ENCODE data around the gene MYO16. TPM values are rescaled to one million over a fixed set of nuclear protein-coding genes. Genes with fewer than 3 reads are reported as not detected.

Gene MYO16
- total and polyA plus RNA-seq, 2 experiments from 2014 or later: 0.13 to 0.23 TPM

DNA sequence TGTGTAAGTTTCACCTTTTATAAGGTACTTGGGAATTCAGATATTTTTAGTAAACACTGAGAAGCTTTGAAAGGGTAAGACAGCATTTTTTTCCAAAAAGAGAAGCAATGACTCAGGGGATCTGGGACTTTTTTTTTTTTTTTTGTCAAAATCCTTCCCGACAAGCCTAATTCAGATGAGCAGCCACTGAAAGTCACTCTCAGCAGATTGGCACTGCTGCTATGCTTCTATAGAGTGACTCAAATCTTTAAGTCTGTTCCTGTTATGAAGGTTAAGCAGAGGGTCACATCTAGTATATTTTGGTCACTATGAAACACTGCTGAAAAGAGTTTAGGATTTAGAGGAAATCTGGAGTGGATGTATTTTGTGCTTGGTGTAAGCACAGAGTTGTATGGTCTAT is 571.1 kb downstream of the MYO16 start:
- no peaks in the 10 kb centered on the region for H3K4me1 ChIP-seq (ENCODE audit: insufficient read depth)
- H3K27ac ChIP-seq: no peak overlapping the region
- no peak overlapping the region for H3K4me2 ChIP-seq
- H3K79me2 ChIP-seq: no peaks in the 10 kb centered on the region
- no peak overlapping the region for H3K4me3 ChIP-seq
- no peaks in the 10 kb centered on the region for H3K27me3 ChIP-seq
- WGBS (ENCODE audit: low lambda C conversion rate, missing lambda C conversion rate): 67% methylated on average over 1 of the region's 1 CpG
- no peaks in the 10 kb centered on the region for H4K20me1 ChIP-seq (ENCODE audit: insufficient read depth, poor library complexity, severe bottlenecking)
- no peaks in the 10 kb centered on the region for H3K36me3 ChIP-seq (replicated peaks; ENCODE audit: insufficient read depth, low read depth)
- H2AFZ ChIP-seq: no peak overlapping the region
- no peaks in the 10 kb centered on the region for H3K9me2 ChIP-seq (replicated peaks; ENCODE audit: insufficient read depth)
- no peak for DNase-seq (ENCODE audit: low spot score)
- TF ChIP-seq CTCF (IDR thresholded peaks at IDR 0.05; ENCODE audit: poor library complexity) (no peak), EZH2 (IDR thresholded peaks at IDR 0.05; ENCODE audit: borderline replicate concordance) (no peak), EZH2phosphoT487 (IDR thresholded peaks at IDR 0.05; ENCODE audit: low read depth, severe bottlenecking, unreplicated experiment) (no peak)
- no peaks in the 10 kb centered on the region for H3K9me3 ChIP-seq (ENCODE audit: low read depth)

DNA sequence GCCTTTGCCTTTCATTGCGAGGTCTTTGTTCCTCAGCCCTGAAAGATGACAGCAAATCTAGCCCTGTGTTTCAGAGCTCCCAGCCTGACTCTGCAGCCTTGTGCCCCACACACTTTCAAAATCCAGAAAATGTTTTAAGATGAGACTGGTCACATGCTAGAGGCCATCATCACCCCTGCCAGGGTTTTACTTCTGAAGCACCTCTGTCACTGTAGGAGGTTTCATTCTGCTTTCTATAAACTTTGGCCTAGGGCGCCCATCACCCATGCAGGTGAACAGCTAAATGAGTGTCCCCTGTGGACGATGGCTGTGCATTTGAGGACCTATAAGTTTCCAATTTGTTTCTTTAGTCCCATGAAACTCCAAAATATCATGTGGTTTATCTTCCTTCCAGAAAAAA is 574.2 kb downstream of the MYO16 start:
- no peak overlapping the region for H3K4me2 ChIP-seq
- no peak overlapping the region for H3K4me3 ChIP-seq
- 96% methylated on average over 3 of the region's 3 CpGs for WGBS (ENCODE audit: low lambda C conversion rate, missing lambda C conversion rate)
- H3K27ac ChIP-seq: no peak overlapping the region
- H3K9me3 ChIP-seq (ENCODE audit: low read depth): no peaks in the 10 kb centered on the region
- H3K27me3 ChIP-seq: no peaks in the 10 kb centered on the region
- no peak for DNase-seq (ENCODE audit: low spot score)
- H3K4me1 ChIP-seq (ENCODE audit: insufficient read depth): no peaks in the 10 kb centered on the region
- H2AFZ ChIP-seq: no peak overlapping the region
- TF ChIP-seq EZH2phosphoT487 (IDR thresholded peaks at IDR 0.05; ENCODE audit: low read depth, severe bottlenecking, unreplicated experiment): no peak
- TF ChIP-seq CTCF (IDR thresholded peaks at IDR 0.05; ENCODE audit: poor library complexity): no peak
- no peak for TF ChIP-seq EZH2 (IDR thresholded peaks at IDR 0.05; ENCODE audit: borderline replicate concordance)
- H3K36me3 ChIP-seq (replicated peaks; ENCODE audit: insufficient read depth, low read depth): no peaks in the 10 kb centered on the region
- no peaks in the 10 kb centered on the region for H3K9me2 ChIP-seq (replicated peaks; ENCODE audit: insufficient read depth)
- no peaks in the 10 kb centered on the region for H4K20me1 ChIP-seq (ENCODE audit: insufficient read depth, poor library complexity, severe bottlenecking)
- H3K79me2 ChIP-seq: no peaks in the 10 kb centered on the region

DNA sequence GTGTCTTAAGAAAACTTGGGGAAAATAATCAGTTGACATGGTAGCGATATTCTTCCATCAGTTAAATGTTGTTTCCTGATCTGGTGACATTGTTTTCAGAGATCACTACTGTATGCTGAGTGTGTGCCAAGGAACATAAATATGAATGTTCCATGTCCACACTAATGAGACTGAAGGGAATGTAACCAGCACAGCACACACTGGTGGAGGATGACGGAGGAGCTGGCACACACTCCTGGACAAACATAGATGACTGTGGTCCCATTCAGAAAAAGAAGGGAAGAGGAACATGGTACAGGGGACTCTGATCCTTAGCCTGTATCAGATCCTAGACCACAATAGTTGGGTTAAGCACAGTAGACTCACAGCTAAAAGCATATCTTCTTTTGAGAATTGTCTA is 574.8 kb downstream of the MYO16 start:
- Histone ChIP-seq H2AFZ (no peak overlapping the region), H3K36me3 (replicated peaks; ENCODE audit: insufficient read depth, low read depth) (no peaks in the 10 kb centered on the region), H3K9me3 (ENCODE audit: low read depth) (no peaks in the 10 kb centered on the region), H4K20me1 (ENCODE audit: insufficient read depth, poor library complexity, severe bottlenecking) (no peaks in the 10 kb centered on the region), H3K27ac (no peak overlapping the region), H3K27me3 (no peaks in the 10 kb centered on the region), H3K4me1 (ENCODE audit: insufficient read depth) (no peaks in the 10 kb centered on the region), H3K79me2 (no peaks in the 10 kb centered on the region), H3K9me2 (replicated peaks; ENCODE audit: insufficient read depth) (no peaks in the 10 kb centered on the region), H3K4me3 (no peak overlapping the region), H3K4me2 (no peak overlapping the region)
- no peak for DNase-seq (ENCODE audit: low spot score)
- TF ChIP-seq EZH2phosphoT487 (IDR thresholded peaks at IDR 0.05; ENCODE audit: low read depth, severe bottlenecking, unreplicated experiment): no peak
- TF ChIP-seq CTCF (IDR thresholded peaks at IDR 0.05; ENCODE audit: poor library complexity): no peak
- no peak for TF ChIP-seq EZH2 (IDR thresholded peaks at IDR 0.05; ENCODE audit: borderline replicate concordance)
- 97% methylated on average over 2 of the region's 2 CpGs for WGBS (ENCODE audit: low lambda C conversion rate, missing lambda C conversion rate)

DNA sequence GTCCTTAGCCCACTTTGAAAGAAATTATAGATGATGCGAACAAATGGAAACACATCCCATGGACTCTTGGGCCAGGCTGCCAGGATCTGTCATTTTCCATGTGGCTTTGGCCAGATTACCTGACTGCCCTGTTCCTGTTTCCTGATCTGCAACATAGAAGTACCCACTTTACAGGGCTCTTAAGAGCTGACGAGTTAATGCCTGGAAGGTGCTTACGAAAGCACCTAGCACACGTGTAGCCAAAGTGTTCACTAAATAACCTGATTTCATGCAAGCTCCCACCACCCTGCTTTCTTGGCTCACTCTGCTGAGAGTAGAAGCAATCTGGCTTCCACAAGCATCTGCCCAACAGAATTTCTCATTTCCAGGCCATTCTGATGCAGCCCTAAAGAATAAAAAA is 575.2 kb downstream of the MYO16 start:
- Histone ChIP-seq H3K4me3 (no peak overlapping the region), H4K20me1 (ENCODE audit: insufficient read depth, poor library complexity, severe bottlenecking) (no peaks in the 10 kb centered on the region), H2AFZ (no peak overlapping the region), H3K36me3 (replicated peaks; ENCODE audit: insufficient read depth, low read depth) (no peaks in the 10 kb centered on the region), H3K4me1 (ENCODE audit: insufficient read depth) (no peaks in the 10 kb centered on the region), H3K4me2 (no peak overlapping the region), H3K9me3 (ENCODE audit: low read depth) (no peaks in the 10 kb centered on the region), H3K27me3 (no peaks in the 10 kb centered on the region), H3K79me2 (no peaks in the 10 kb centered on the region), H3K27ac (no peak overlapping the region), H3K9me2 (replicated peaks; ENCODE audit: insufficient read depth) (no peaks in the 10 kb centered on the region)
- whole genome bisulfite sequencing (ENCODE audit: low lambda C conversion rate, missing lambda C conversion rate): 89% methylated on average over 4 of the region's 4 CpGs
- no peak for TF ChIP-seq EZH2 (IDR thresholded peaks at IDR 0.05; ENCODE audit: borderline replicate concordance)
- no peak for TF ChIP-seq CTCF (IDR thresholded peaks at IDR 0.05; ENCODE audit: poor library complexity)
- TF ChIP-seq EZH2phosphoT487 (IDR thresholded peaks at IDR 0.05; ENCODE audit: low read depth, severe bottlenecking, unreplicated experiment): no peak
- no peak for DNase-seq (ENCODE audit: low spot score)

Data from hepatocyte (in vitro differentiated cells).